ENCODE measurements around the gene NOD2.

The NOD2 gene

GRCh38 chr16:50695017-50696000 is 1.9 kb downstream of the NOD2 start:
- no peak for DNase-seq

- no peak for DNase-seq
Observed at GRCh38 chr16:50696126-50696525, 2.7 kb downstream of the NOD2 start.

DNA sequence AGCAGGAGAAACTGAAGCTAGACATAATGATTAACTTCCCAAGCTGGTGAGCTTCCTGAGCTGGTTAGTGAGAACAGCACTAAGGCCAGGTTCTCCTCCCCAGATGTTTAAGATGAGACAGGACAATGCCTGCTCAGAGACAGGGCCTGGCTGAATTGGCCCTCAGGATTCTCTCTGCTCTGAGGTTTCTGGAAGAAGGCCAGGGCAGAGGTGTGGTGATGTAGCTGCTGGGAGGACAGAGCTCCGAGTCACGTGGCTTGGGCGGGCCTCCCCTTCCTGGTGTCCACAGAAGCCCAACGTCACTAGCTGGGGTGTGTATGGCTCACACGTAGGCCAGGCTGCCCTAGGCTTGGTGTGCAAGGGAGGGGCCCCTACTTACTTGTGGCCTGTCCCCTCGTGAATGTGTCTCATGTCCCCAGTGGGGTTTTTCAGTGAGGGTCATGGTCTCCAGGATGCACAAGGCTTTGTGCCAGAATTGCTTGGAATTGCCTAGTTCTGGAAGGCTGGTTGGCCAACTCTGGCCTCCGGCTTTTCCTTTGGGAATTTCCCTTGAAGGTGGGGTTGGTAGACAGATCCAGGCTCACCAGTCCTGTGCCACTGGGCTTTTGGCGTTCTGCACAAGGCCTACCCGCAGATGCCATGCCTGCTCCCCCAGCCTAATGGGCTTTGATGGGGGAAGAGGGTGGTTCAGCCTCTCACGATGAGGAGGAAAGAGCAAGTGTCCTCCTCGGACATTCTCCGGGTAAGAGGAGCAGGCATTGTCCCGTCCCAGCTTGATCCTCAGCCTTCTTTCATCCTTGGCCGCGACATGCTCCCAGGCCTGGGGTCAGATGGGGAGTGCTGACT is 3.4 kb downstream of the NOD2 start:
- no peak for DNase-seq

GRCh38 chr16:50697421-50697715 is 4.0 kb downstream of the NOD2 start:
- no peak for DNase-seq

GRCh38 chr16:50697881-50698767 is 4.7 kb downstream of the NOD2 start:
- DNase-seq = no peak

DNA sequence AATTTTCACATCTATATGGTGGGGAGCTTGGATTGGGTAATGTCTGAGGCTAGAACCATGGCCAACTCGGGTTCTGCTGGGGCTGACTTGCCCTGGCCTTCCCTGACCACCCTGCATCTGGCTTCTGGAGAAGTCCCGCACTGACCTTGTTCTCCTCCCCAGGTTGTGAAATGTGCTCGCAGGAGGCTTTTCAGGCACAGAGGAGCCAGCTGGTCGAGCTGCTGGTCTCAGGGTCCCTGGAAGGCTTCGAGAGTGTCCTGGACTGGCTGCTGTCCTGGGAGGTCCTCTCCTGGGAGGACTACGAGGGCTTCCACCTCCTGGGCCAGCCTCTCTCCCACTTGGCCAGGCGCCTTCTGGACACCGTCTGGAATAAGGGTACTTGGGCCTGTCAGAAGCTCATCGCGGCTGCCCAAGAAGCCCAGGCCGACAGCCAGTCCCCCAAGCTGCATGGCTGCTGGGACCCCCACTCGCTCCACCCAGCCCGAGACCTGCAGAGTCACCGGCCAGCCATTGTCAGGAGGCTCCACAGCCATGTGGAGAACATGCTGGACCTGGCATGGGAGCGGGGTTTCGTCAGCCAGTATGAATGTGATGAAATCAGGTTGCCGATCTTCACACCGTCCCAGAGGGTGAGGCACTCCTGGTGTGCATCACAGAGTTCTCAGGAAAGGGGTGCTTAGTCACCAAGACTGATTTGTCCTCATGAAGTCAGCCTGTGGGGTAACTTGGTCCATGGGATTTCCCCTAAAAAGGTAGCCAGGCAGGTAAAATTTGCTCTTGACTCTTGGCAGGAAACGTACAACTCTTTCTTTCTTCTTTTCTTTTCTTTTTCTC is 6.1 kb downstream of the NOD2 start:
- no peak for DNase-seq

- DNase-seq = no peak
Observed at GRCh38 chr16:50702725-50703124, 9.3 kb downstream of the NOD2 start.

DNA sequence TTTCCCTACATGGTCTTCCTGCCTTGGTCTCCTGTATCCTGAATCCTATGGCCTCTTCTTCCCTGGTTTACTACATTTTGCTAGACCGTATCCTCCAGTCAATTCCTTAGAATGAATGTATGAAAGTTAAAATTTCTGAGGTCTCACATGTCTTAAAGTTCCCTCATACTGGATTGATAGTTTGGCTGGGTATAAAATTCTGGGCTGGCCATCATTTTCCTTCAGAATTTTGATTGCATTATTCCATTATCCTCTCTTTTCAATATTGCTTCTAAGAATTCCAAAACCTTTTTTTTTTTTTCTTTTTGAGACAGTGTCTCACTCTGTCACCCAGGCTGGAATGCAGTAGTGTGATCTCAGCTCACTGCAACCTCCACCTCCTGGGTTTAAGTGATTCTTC is 10.8 kb downstream of the NOD2 start:
- DNase-seq = no peak

DNA sequence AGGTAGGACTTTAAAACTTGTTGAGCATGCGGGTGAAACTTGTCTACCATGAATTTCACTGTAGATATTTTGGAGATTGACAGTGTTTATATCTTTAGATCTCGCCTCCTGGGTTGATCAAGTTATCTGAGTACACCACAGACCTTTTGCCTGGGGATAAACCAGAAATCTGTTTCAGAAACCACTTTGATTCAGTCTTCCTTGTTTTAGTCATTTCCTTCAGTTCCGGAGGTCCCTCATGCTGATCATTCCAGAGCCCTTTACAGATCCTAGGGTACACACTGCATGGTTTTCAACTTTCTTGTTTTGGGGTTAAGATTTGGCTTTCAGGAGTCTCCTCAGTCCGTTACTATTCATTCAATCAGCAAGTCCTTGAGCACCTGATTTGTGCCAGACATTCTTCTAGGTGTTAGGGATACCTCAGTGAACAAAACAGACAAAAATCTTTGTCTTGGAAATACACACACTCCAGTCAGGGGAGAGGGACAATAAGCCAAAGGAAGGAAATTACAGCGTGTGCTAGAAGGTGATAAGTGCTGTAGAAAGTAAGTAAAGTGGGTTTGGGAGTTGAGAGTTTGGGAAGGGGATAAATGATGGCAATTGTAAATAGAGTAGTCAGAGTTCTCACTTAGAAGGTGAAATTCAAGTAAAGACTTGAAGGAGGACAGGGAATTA is 12.2 kb downstream of the NOD2 start:
- DNase-seq = no peak

DNA sequence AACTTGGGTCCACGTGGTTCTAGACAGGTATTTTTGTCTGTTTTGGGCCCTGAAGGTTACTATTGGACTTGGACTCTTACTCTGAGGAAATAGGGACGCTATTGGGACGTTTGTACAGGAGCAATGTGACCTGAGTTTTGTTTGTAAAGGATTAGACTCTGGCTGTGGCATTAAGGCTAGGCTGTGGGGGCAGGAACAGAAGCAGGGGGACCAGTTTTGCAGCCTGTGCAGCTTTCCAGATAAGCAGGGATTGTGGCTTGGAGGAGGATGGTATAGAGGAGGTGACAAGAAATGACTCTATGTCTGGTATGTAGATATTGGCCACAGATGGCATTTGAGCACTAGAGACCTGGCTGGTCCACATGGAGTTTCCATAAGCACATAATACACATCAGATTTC is 12.8 kb downstream of the NOD2 start:
- DNase-seq = no peak

DNA sequence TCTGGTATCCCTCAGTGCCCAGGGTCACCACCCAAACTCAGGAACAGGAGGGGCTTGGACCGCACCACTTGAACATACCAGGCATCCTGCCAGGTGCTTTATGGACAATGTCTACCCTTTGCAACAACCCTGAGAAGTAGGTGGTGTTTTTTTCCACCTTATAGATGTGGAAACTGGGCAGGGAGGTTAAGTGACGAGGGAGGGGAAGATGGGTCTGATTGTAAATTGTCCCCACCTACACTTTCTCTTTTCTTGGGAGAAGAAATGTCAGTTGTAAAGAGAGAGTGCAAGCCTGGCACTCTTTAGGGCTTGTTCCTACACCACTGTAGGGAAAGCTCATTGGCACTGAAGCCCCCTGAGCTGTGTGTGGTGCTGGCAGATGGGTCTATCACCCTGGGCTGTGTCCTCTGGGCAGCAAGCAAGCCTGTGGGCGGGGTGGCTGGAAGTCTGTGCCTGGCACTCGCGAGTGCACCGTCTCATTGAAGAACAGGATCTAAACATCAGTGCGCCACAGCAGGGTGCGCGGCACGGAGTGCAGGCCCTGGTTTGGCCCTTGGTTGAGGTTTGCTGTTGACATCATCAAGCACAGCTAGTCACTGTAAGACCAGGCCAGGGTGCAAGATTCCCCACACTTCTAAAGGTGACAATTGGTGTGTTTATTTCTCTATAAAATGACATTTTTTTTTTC is 15.1 kb downstream of the NOD2 start:
- DNase-seq = no peak

GRCh38 chr16:50709061-50709684 is 15.8 kb downstream of the NOD2 start:
- peak; percentile 75 for DNase-seq

- no peak for DNase-seq
Observed at GRCh38 chr16:50709980-50710379, 16.6 kb downstream of the NOD2 start.

DNA sequence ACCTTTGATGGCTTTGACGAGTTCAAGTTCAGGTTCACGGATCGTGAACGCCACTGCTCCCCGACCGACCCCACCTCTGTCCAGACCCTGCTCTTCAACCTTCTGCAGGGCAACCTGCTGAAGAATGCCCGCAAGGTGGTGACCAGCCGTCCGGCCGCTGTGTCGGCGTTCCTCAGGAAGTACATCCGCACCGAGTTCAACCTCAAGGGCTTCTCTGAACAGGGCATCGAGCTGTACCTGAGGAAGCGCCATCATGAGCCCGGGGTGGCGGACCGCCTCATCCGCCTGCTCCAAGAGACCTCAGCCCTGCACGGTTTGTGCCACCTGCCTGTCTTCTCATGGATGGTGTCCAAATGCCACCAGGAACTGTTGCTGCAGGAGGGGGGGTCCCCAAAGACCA is 17.6 kb downstream of the NOD2 start:
- no peak for DNase-seq

GRCh38 chr16:50711862-50712559 is 18.6 kb downstream of the NOD2 start:
- DNase-seq = no peak

GRCh38 chr16:50712560-50712898 is 19.1 kb downstream of the NOD2 start:
- DNase-seq = no peak

GRCh38 chr16:50712956-50713355 is 19.6 kb downstream of the NOD2 start:
- no peak for DNase-seq

DNA sequence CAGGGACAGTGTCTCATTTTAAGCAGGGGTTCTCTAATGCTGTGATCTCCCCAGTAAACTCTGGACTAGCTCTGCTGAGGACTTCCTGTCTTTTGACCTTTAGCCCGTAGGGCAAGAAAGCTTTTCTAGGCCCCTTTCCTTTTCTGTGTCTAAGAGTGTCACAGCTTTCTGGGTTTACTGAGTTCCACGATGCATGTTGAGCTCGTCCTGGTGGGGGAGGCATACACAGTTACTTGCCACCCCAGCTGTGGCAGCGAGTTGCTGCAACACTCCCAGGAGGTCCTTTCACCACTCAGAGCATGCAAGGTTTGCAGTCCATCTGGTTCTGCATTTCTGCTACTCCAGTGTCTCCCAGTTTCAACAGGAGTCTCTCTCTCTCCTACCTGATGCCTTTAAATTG is 23.7 kb downstream of the NOD2 start:
- no peak for DNase-seq

GRCh38 chr16:50717494-50717893 is 24.1 kb downstream of the NOD2 start:
- no peak for DNase-seq

All from KG1 (cell line).